ENCODE data around the gene SRMS.

- no peak for TF ChIP-seq CTCF (conservative IDR thresholded peaks at IDR 0.05; ENCODE audit: low read length)
- TF ChIP-seq EZH2phosphoT487 (IDR thresholded peaks at IDR 0.05; ENCODE audit: borderline replicate concordance, low read depth, low read length), result no peak
These were observed 42.9 kb downstream of the SRMS start for GRCh38 chr20:63504642-63505041.

Data from OCI-LY7 (cell line).